ENCODE measurements around the gene SMAD5. TPM values are rescaled to one million over a fixed set of nuclear protein-coding genes. Genes with fewer than 3 reads are reported as not detected.

The SMAD5 gene
- total and polyA plus RNA-seq, 9 donors, result 27.9 to 61.8 (median 38.4) TPM

GRCh38 chr5:136133222-136133921 lies 727 bp downstream of the SMAD5 start:
- WGBS (ENCODE audit: insufficient coverage), result under 1% methylated on average over 28 of the region's 32 CpGs
- peak overlapping the region; percentile 93 for H3K27ac ChIP-seq (ENCODE audit: low read length)
- no peaks in the 10 kb centered on the region for H3K36me3 ChIP-seq (ENCODE audit: control insufficient read depth, insufficient read depth, low read length)
- no peaks in the 10 kb centered on the region for H3K9me3 ChIP-seq (replicated peaks; ENCODE audit: control insufficient read depth, low read depth, low read length)
- H3K27me3 ChIP-seq (ENCODE audit: control insufficient read depth, insufficient read depth, low read length), result no peaks in the 10 kb centered on the region
- peaks cover 12% of the 10 kb centered on the region for H3K4me1 ChIP-seq (ENCODE audit: control insufficient read depth, insufficient read depth, low read length)
- peak overlapping the region; percentile 83 for H3K4me3 ChIP-seq (ENCODE audit: low read length)
- peak; percentile 90 for DNase-seq

- WGBS (ENCODE audit: insufficient coverage), result 6% methylated on average over 2 of the region's 5 CpGs
- no peak for DNase-seq
- Histone ChIP-seq H3K9me3 (replicated peaks; ENCODE audit: control insufficient read depth, low read depth, low read length) (no peaks in the 10 kb centered on the region), H3K4me3 (ENCODE audit: low read length) (peak overlapping the region; percentile 83), H3K27me3 (ENCODE audit: control insufficient read depth, insufficient read depth, low read length) (no peaks in the 10 kb centered on the region), H3K27ac (ENCODE audit: low read length) (peak overlapping the region; percentile 93), H3K36me3 (ENCODE audit: control insufficient read depth, insufficient read depth, low read length) (no peaks in the 10 kb centered on the region), H3K4me1 (ENCODE audit: control insufficient read depth, insufficient read depth, low read length) (peaks cover 8% of the 10 kb centered on the region)
These were observed 1.3 kb downstream of the SMAD5 start for GRCh38 chr5:136133922-136134379.

GRCh38 chr5:136134653-136135052 lies 2.0 kb downstream of the SMAD5 start:
- 22% methylated on average over 1 of the region's 1 CpG for WGBS (ENCODE audit: insufficient coverage)
- H3K4me1 ChIP-seq (ENCODE audit: control insufficient read depth, insufficient read depth, low read length), result peaks cover 4% of the 10 kb centered on the region

GRCh38 chr5:136135536-136135935 lies 2.9 kb downstream of the SMAD5 start:
- peaks cover 2% of the 10 kb centered on the region for H3K36me3 ChIP-seq (ENCODE audit: control insufficient read depth, insufficient read depth, low read length)
- no peak overlapping the region for H3K4me3 ChIP-seq (ENCODE audit: low read length)
- no peak overlapping the region for H3K27ac ChIP-seq (ENCODE audit: low read length)
- DNase-seq, result peak; percentile 77
- no peaks in the 10 kb centered on the region for H3K27me3 ChIP-seq (ENCODE audit: control insufficient read depth, insufficient read depth, low read length)
- WGBS (ENCODE audit: insufficient coverage), result no CpG with 5 or more reads among the region's 2 CpGs
- H3K4me1 ChIP-seq (ENCODE audit: control insufficient read depth, insufficient read depth, low read length), result peaks cover 4% of the 10 kb centered on the region
- H3K9me3 ChIP-seq (replicated peaks; ENCODE audit: control insufficient read depth, low read depth, low read length), result no peaks in the 10 kb centered on the region

More at GRCh38 chr5:136134653-136135052, 2.0 kb downstream of the SMAD5 start:
- DNase-seq, result no peak
- Histone ChIP-seq H3K36me3 (ENCODE audit: control insufficient read depth, insufficient read depth, low read length) (no peaks in the 10 kb centered on the region), H3K4me3 (ENCODE audit: low read length) (no peak overlapping the region), H3K27ac (ENCODE audit: low read length) (peak overlapping the region; percentile 38), H3K27me3 (ENCODE audit: control insufficient read depth, insufficient read depth, low read length) (no peaks in the 10 kb centered on the region), H3K9me3 (replicated peaks; ENCODE audit: control insufficient read depth, low read depth, low read length) (no peaks in the 10 kb centered on the region)

GRCh38 chr5:136137497-136138220 lies 5.0 kb downstream of the SMAD5 start:
- no peak overlapping the region for H3K4me3 ChIP-seq (ENCODE audit: low read length)
- no peak overlapping the region for H3K27ac ChIP-seq (ENCODE audit: low read length)

GRCh38 chr5:136141561-136141960 lies 8.9 kb downstream of the SMAD5 start:
- no peaks in the 10 kb centered on the region for H3K9me3 ChIP-seq (replicated peaks; ENCODE audit: control insufficient read depth, low read depth, low read length)
- H3K27me3 ChIP-seq (ENCODE audit: control insufficient read depth, insufficient read depth, low read length), result no peaks in the 10 kb centered on the region
- H3K4me1 ChIP-seq (ENCODE audit: control insufficient read depth, insufficient read depth, low read length), result no peaks in the 10 kb centered on the region
- H3K36me3 ChIP-seq (ENCODE audit: control insufficient read depth, insufficient read depth, low read length), result peaks cover 2% of the 10 kb centered on the region
- H3K27ac ChIP-seq (ENCODE audit: low read length), result no peak overlapping the region
- no peak overlapping the region for H3K4me3 ChIP-seq (ENCODE audit: low read length)
- DNase-seq, result no peak

More at GRCh38 chr5:136137497-136138220, 5.0 kb downstream of the SMAD5 start:
- no CpG with 5 or more reads among the region's 2 CpGs for WGBS (ENCODE audit: insufficient coverage)
- H3K9me3 ChIP-seq (replicated peaks; ENCODE audit: control insufficient read depth, low read depth, low read length), result no peaks in the 10 kb centered on the region
- peaks cover 2% of the 10 kb centered on the region for H3K36me3 ChIP-seq (ENCODE audit: control insufficient read depth, insufficient read depth, low read length)
- no peak for DNase-seq
- H3K27me3 ChIP-seq (ENCODE audit: control insufficient read depth, insufficient read depth, low read length), result no peaks in the 10 kb centered on the region
- H3K4me1 ChIP-seq (ENCODE audit: control insufficient read depth, insufficient read depth, low read length), result no peaks in the 10 kb centered on the region

GRCh38 chr5:136143312-136143711 lies 10.7 kb downstream of the SMAD5 start:
- H3K9me3 ChIP-seq (replicated peaks; ENCODE audit: control insufficient read depth, low read depth, low read length), result no peaks in the 10 kb centered on the region
- 85% methylated on average over 2 of the region's 6 CpGs for WGBS (ENCODE audit: insufficient coverage)
- no peak overlapping the region for H3K4me3 ChIP-seq (ENCODE audit: low read length)
- no peaks in the 10 kb centered on the region for H3K4me1 ChIP-seq (ENCODE audit: control insufficient read depth, insufficient read depth, low read length)
- no peak overlapping the region for H3K27ac ChIP-seq (ENCODE audit: low read length)
- no peak for DNase-seq
- no peaks in the 10 kb centered on the region for H3K27me3 ChIP-seq (ENCODE audit: control insufficient read depth, insufficient read depth, low read length)
- H3K36me3 ChIP-seq (ENCODE audit: control insufficient read depth, insufficient read depth, low read length), result peaks cover 2% of the 10 kb centered on the region

- no peaks in the 10 kb centered on the region for H3K4me1 ChIP-seq (ENCODE audit: control insufficient read depth, insufficient read depth, low read length)
- no peak overlapping the region for H3K27ac ChIP-seq (ENCODE audit: low read length)
- H3K9me3 ChIP-seq (replicated peaks; ENCODE audit: control insufficient read depth, low read depth, low read length), result no peaks in the 10 kb centered on the region
- H3K36me3 ChIP-seq (ENCODE audit: control insufficient read depth, insufficient read depth, low read length), result peaks cover 2% of the 10 kb centered on the region
- 40% methylated on average over 1 of the region's 3 CpGs for WGBS (ENCODE audit: insufficient coverage)
- no peak for DNase-seq
- H3K4me3 ChIP-seq (ENCODE audit: low read length), result no peak overlapping the region
- H3K27me3 ChIP-seq (ENCODE audit: control insufficient read depth, insufficient read depth, low read length), result no peaks in the 10 kb centered on the region
These were observed 11.1 kb downstream of the SMAD5 start for GRCh38 chr5:136143763-136144162.

- Histone ChIP-seq H3K27ac (ENCODE audit: low read length) (no peak overlapping the region), H3K4me3 (ENCODE audit: low read length) (no peak overlapping the region), H3K4me1 (ENCODE audit: control insufficient read depth, insufficient read depth, low read length) (no peaks in the 10 kb centered on the region), H3K27me3 (ENCODE audit: control insufficient read depth, insufficient read depth, low read length) (no peaks in the 10 kb centered on the region), H3K36me3 (ENCODE audit: control insufficient read depth, insufficient read depth, low read length) (peaks cover 2% of the 10 kb centered on the region), H3K9me3 (replicated peaks; ENCODE audit: control insufficient read depth, low read depth, low read length) (no peaks in the 10 kb centered on the region)
- WGBS (ENCODE audit: insufficient coverage), result no CpG with 5 or more reads among the region's 2 CpGs
- no peak for DNase-seq
These were observed 12.4 kb downstream of the SMAD5 start for GRCh38 chr5:136145030-136145429.

- Histone ChIP-seq H3K27ac (ENCODE audit: low read length) (no peak overlapping the region), H3K36me3 (ENCODE audit: control insufficient read depth, insufficient read depth, low read length) (no peaks in the 10 kb centered on the region), H3K4me1 (ENCODE audit: control insufficient read depth, insufficient read depth, low read length) (no peaks in the 10 kb centered on the region), H3K27me3 (ENCODE audit: control insufficient read depth, insufficient read depth, low read length) (no peaks in the 10 kb centered on the region), H3K4me3 (ENCODE audit: low read length) (no peak overlapping the region), H3K9me3 (replicated peaks; ENCODE audit: control insufficient read depth, low read depth, low read length) (no peaks in the 10 kb centered on the region)
- WGBS (ENCODE audit: insufficient coverage), result 80% methylated on average over 1 of the region's 3 CpGs
- DNase-seq, result no peak
These were observed 13.6 kb downstream of the SMAD5 start for GRCh38 chr5:136146201-136146600.

Data from muscle of leg (tissue), 11 donors.